Measurements from ENCODE around the gene IMPG2.

DNA sequence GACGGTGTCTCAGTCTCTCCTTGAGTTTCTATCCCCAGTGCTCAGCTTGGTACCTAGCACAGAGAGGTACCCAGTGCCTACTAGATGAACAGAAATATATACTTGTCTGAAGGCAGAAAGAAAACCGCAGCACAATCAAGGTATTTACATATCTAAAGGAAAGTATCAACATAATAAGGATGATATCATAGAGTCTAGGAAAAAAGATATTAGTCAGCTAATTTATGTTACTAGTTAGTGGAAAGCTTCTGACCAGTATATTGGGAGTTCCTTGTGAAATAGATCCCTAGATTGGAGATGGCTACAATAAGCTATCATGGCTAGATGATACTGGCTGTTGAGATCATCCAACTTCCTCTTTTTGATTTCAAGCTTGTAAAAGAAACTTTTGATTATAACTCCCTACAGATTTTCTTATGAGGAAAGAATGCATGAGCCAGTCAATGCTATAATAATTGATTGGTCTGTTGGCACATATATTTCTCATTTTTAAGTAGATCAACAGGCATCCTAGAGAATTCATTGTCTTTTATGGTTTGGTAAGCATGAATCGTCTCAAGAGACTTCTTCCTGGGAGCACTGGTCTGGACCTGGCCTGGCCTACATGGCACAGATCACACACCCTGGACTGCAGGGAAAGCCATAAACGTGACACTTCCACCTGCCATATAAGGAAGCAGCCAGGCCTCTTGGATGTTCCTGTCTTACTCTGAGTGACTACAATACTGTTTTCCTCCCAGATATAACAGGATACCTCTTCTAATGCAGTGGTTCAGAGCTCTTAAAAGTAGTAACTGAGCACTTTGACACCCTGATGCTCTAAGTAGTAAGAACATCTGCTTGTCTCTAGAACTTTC lies 60.7 kb downstream of the IMPG2 start:
- TF ChIP-seq GATA3 (IDR thresholded peaks at IDR 0.05; ENCODE audit: low read depth, low read length) (no peak), GATA2 (IDR thresholded peaks at IDR 0.05; ENCODE audit: low read depth, low read length) (no peak)

Measured in SH-SY5Y (cell line).